Measurements from ENCODE around the gene SNX5. TPM values are rescaled to one million over a fixed set of nuclear protein-coding genes. Genes with fewer than 3 reads are reported as not detected.

Gene SNX5
- total RNA-seq, 2 experiments from 2014 or later: 204 to 274 TPM

DNA sequence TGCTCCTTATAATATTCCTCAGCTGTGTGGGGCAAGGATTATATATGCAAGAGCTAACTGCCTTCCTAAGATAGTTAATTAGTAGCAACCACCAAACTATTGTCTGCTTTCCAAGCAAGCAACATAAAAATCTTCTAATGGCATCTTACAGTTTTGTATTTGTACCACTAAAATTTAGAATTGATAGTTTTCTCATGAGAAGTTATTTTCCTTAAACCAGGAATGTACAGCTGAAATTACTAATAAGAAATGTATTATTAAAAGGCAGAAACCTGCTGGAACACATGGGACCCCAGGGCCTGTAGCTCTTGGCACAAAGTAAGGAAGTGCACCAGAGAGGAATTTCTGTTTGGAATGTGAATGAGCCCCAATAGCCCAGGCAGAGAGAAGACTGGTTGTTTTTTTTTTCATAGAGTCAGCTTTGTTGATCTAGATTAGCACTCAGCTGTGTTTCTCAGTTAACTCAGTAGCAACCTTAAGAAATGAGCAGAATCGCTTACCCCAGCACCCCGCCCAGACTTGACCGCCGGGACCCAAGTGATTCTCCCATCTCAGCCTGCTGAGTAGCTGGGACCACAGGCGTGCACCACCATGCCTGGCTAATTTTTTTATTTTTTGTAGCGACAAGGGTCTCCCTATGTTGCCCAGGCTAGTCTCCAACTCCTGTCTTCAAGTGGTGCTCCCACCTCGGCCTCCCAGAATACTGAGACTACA, 2.9 kb upstream of the SNX5 start:
- no TSS peak for BruUV-seq (replicated peaks)
- no peak for DNase-seq (ENCODE audit: low spot score)
- Histone ChIP-seq H3K79me2 (ENCODE audit: insufficient read depth, low read depth, low read length) (peaks cover 96% of the 10 kb centered on the region), H3K4me2 (ENCODE audit: low read length) (peak overlapping the region; percentile 94), H3K9me3 (ENCODE audit: low read length) (no peaks in the 10 kb centered on the region), H2AFZ (ENCODE audit: low read length) (no peak overlapping the region), H4K20me1 (ENCODE audit: insufficient read depth, low read length) (peaks cover 29% of the 10 kb centered on the region; the same call in 1 of the 2 replicates), H3K4me3 (ENCODE audit: low read depth, low read length, poor library complexity, severe bottlenecking) (peak overlapping the region; percentile 97), H3K27ac (ENCODE audit: low read depth, low read length, poor library complexity, severe bottlenecking) (peak overlapping the region; percentile 95), H3K9me2 (ENCODE audit: insufficient read depth, low read length) (no peaks in the 10 kb centered on the region), H3K4me1 (ENCODE audit: insufficient read depth, low read length, poor library complexity, severe bottlenecking) (peaks cover 18% of the 10 kb centered on the region), H3K36me3 (ENCODE audit: insufficient read depth, low read length) (peaks cover 78% of the 10 kb centered on the region)
- TF ChIP-seq EZH2phosphoT487 (IDR thresholded peaks at IDR 0.05; ENCODE audit: borderline replicate concordance, low read depth, low read length): no peak
- TF ChIP-seq, protein P1, sequence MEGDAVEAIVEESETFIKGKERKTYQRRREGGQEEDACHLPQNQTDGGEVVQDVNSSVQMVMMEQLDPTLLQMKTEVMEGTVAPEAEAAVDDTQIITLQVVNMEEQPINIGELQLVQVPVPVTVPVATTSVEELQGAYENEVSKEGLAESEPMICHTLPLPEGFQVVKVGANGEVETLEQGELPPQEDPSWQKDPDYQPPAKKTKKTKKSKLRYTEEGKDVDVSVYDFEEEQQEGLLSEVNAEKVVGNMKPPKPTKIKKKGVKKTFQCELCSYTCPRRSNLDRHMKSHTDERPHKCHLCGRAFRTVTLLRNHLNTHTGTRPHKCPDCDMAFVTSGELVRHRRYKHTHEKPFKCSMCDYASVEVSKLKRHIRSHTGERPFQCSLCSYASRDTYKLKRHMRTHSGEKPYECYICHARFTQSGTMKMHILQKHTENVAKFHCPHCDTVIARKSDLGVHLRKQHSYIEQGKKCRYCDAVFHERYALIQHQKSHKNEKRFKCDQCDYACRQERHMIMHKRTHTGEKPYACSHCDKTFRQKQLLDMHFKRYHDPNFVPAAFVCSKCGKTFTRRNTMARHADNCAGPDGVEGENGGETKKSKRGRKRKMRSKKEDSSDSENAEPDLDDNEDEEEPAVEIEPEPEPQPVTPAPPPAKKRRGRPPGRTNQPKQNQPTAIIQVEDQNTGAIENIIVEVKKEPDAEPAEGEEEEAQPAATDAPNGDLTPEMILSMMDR (conservative IDR thresholded peaks at IDR 0.05; ENCODE audit: low read length): no peak
- intact Hi-C loops (cut with micrococcal nuclease; ENCODE audit: unreplicated experiment): loop anchor here (2.0 kb wide), 1 partner anchor 15 kb away; no protein-coding TSS in a partner anchor
- POLR2A ChIA-PET: interaction anchor here (0.7 to 3.9 kb wide), 10 partner anchors 9 to 398 kb away, joined by 3 to 28 read pairs (median 6); no protein-coding TSS in a partner anchor
- CTCF ChIA-PET (ENCODE audit: unreplicated experiment): interaction anchor here (0.5 kb wide), 1 partner anchor 289 kb away, joined by 3 read pairs; the partner anchor contains the start of gene RRBP1

GRCh38 chr20:17969884-17970409, 1.4 kb upstream of the SNX5 start:
- Histone ChIP-seq H3K9me2 (ENCODE audit: insufficient read depth, low read length) (no peaks in the 10 kb centered on the region), H3K4me3 (ENCODE audit: low read depth, low read length, poor library complexity, severe bottlenecking) (peak overlapping the region; percentile 97), H3K4me2 (ENCODE audit: low read length) (peak overlapping the region; percentile 94), H3K4me1 (ENCODE audit: insufficient read depth, low read length, poor library complexity, severe bottlenecking) (peaks cover 25% of the 10 kb centered on the region), H3K9me3 (ENCODE audit: low read length) (no peaks in the 10 kb centered on the region), H3K36me3 (ENCODE audit: insufficient read depth, low read length) (peaks cover 78% of the 10 kb centered on the region), H2AFZ (ENCODE audit: low read length) (no peak overlapping the region; the same call in 1 of the 2 replicates), H3K27ac (ENCODE audit: low read depth, low read length, poor library complexity, severe bottlenecking) (peak overlapping the region; percentile 95), H4K20me1 (ENCODE audit: insufficient read depth, low read length) (peaks cover 41% of the 10 kb centered on the region), H3K79me2 (ENCODE audit: insufficient read depth, low read depth, low read length) (peaks cover 96% of the 10 kb centered on the region)
- TF ChIP-seq EZH2phosphoT487 (IDR thresholded peaks at IDR 0.05; ENCODE audit: borderline replicate concordance, low read depth, low read length): no peak
- TF ChIP-seq, protein P1 (conservative IDR thresholded peaks at IDR 0.05; ENCODE audit: low read length): peak; percentile 10; the same call in 1 of the 2 replicates
- intact Hi-C loops (cut with micrococcal nuclease; ENCODE audit: unreplicated experiment): loop anchor here (5.0 to 10.0 kb wide), 2 partner anchors 113 to 535 kb away; partner anchors contain the start of gene SEC23B
- TSS peak; percentile 63 for BruUV-seq (replicated peaks)
- POLR2A ChIA-PET: interaction anchor here (0.7 to 3.9 kb wide), 7 partner anchors 11 to 32 kb away, joined by 3 to 28 read pairs (median 5); no protein-coding TSS in a partner anchor
- CTCF ChIA-PET (ENCODE audit: unreplicated experiment): interaction anchor here (0.5 kb wide), 1 partner anchor 148 kb away, joined by 3 read pairs; no protein-coding TSS in a partner anchor
- DNase-seq (ENCODE audit: low spot score): peak; percentile 83

All from OCI-LY7 (cell line).